DND-41 (cell line): ENCODE results near the gene SPATA1.

Source experiments
- ATAC-seq: fragments of 200-7000 bp; cut with Tn5 transposase; 3 replicates; pipeline ENCODE4 v1.9.1; 2021; ENCODE audit warnings: low read depth; ENCODE audit not compliant: insufficient read depth
- DNase-seq: peaks from one replicate; pipeline ENCODE4 v3.0.0-alpha.2; 2020
- H2AFZ ChIP-seq: 2 replicates; pipeline ENCODE4 v1.6.0; 2012; ENCODE audit warnings: low read depth, low read length
- H3K27ac ChIP-seq: 2 replicates; pipeline ENCODE4 v1.5.1; 2012; ENCODE audit warnings: low read length, inconsistent platforms
- H3K27me3 ChIP-seq: fragments of 200-600 bp; sonication (generic); 2 replicates; pipeline ENCODE4 v1.6.0; 2012; ENCODE audit warnings: low read length, mild to moderate bottlenecking, inconsistent platforms; ENCODE audit not compliant: insufficient read depth, poor library complexity
- H3K36me3 ChIP-seq: 2 replicates; pipeline ENCODE4 v1.5.1; 2012; ENCODE audit warnings: low read length, inconsistent platforms; ENCODE audit not compliant: insufficient read depth
- H3K4me1 ChIP-seq: 2 replicates; pipeline ENCODE4 v1.5.1; 2012; ENCODE audit warnings: mild to moderate bottlenecking, low read length; ENCODE audit not compliant: insufficient read depth
- H3K4me2 ChIP-seq: 2 replicates; pipeline ENCODE4 v1.6.0; 2012; ENCODE audit warnings: mild to moderate bottlenecking, moderate library complexity, low read length, inconsistent platforms; ENCODE audit not compliant: insufficient read depth
- H3K4me3 ChIP-seq, 2 experiments: fragments of 200-600 bp in 1 of 2; shearing (Covaris generic) in 1 of 2; 2 replicates each; pipeline ENCODE4 v1.5.1; 2012 to 2016; ENCODE audit warnings: inconsistent platforms in 2 of 2, low read length in 2 of 2, mild to moderate bottlenecking in 2 of 2, low read depth in 1 of 2, moderate library complexity in 1 of 2
- H3K79me2 ChIP-seq: 2 replicates; pipeline ENCODE4 v1.6.0; 2012; ENCODE audit warnings: low read length, inconsistent platforms; ENCODE audit not compliant: insufficient read depth
- H3K9ac ChIP-seq: 2 replicates; pipeline ENCODE4 v1.6.0; 2012; ENCODE audit warnings: low read depth, mild to moderate bottlenecking, inconsistent platforms, low read length, moderate library complexity
- H3K9me3 ChIP-seq: 2 replicates; pipeline ENCODE4 v1.5.1; 2012; ENCODE audit warnings: low read length, moderate library complexity, mild to moderate bottlenecking, inconsistent platforms; ENCODE audit not compliant: insufficient read depth, severe bottlenecking
- H4K20me1 ChIP-seq: 2 replicates; pipeline ENCODE4 v1.6.0; 2012; ENCODE audit warnings: low read length; ENCODE audit not compliant: insufficient read depth
- EZH2 ChIP-seq: IDR thresholded peaks from 3 replicates; pipeline ENCODE4 v1.6.1; 2012; ENCODE audit warnings: borderline replicate concordance, low read depth, mild to moderate bottlenecking, moderate library complexity, low read length, inconsistent platforms; ENCODE audit not compliant: severe bottlenecking
- TF ChIP-seq, protein P1 (sequence below): IDR thresholded peaks from 2 replicates; pipeline ENCODE4 v1.5.1; 2012; ENCODE audit warnings: borderline replicate concordance, low read length, moderate library complexity, mild to moderate bottlenecking; ENCODE audit not compliant: poor library complexity, severe bottlenecking; ENCODE audit errors: extremely low read depth

Gene SPATA1

DNA sequence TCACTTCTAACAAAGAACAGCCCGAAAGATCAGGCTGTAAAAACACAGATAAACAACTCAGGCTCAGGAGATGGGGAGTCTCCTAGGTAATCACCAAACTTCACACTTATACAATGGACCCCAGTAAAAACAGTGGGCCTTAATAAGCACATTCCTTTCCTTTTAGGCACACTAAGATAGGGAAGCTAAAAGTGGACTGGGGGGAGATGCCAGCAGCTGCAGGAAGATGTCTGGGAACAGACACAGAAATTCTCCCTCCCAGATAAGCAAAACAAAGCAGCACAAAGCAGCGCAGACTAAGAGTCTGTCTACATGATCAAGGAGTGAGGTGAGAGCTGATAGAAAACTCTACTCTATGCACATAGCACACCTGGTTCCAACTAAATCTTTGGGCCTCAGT is 97.0 kb downstream of the SPATA1 start:
- Histone ChIP-seq H3K36me3 (no peaks in the 10 kb centered on the region), H3K79me2 (no peaks in the 10 kb centered on the region), H3K27ac (no peak overlapping the region), H2AFZ (no peak overlapping the region), H3K9me3 (peaks cover 26% of the 10 kb centered on the region), H3K9ac (no peak overlapping the region), H3K27me3 (no peaks in the 10 kb centered on the region), H3K4me2 (no peak overlapping the region), H4K20me1 (no peaks in the 10 kb centered on the region), H3K4me1 (no peaks in the 10 kb centered on the region), H3K4me3 (no peak overlapping the region)
- no peak for ATAC-seq
- TF ChIP-seq, protein P1, sequence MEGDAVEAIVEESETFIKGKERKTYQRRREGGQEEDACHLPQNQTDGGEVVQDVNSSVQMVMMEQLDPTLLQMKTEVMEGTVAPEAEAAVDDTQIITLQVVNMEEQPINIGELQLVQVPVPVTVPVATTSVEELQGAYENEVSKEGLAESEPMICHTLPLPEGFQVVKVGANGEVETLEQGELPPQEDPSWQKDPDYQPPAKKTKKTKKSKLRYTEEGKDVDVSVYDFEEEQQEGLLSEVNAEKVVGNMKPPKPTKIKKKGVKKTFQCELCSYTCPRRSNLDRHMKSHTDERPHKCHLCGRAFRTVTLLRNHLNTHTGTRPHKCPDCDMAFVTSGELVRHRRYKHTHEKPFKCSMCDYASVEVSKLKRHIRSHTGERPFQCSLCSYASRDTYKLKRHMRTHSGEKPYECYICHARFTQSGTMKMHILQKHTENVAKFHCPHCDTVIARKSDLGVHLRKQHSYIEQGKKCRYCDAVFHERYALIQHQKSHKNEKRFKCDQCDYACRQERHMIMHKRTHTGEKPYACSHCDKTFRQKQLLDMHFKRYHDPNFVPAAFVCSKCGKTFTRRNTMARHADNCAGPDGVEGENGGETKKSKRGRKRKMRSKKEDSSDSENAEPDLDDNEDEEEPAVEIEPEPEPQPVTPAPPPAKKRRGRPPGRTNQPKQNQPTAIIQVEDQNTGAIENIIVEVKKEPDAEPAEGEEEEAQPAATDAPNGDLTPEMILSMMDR: no peak
- no peak for TF ChIP-seq EZH2
- DNase-seq: no peak

DNA sequence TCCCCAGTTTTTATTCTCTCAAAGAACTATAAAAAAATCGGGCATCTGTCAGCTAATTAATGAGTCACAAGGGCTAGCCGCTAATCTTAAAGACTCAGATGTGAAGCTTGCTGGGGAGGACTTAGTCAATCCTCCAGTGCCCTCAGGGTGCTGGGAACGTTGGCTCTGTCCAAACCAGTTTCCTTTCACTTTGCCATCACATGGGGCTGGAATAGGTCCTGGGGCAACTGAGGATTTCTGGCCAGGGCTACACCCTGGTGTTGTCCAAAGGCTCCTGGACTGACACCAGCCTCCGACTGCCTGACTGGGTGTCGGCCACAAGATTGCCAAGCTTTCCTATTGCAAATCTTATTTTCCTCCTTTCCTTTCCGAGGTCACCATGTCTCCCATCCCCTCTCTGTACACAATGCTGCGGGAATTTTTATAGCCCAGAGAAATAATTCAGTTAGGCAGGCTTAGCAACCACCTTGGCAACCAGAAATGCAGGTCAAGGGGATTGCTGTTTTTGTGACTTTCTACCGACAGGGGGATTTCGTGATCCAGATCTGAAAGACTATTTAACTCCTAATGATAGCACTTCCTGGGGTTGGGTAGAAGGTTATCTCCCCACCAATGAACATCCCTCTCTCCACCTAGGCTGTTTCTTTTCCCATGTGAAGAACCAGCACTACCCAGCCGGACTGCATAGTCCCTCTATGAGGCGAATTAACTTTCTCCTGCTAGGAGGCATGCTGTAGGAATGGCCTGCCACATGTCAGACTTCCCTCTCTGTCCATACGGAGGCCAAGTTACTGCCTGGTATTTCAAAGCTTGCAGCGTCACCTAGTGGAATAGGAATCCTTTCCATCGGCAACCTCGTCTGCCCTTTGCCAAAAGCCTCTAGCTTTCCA is 98.0 kb downstream of the SPATA1 start:
- Histone ChIP-seq H3K4me2 (no peak overlapping the region), H4K20me1 (no peaks in the 10 kb centered on the region), H3K27ac (no peak overlapping the region), H3K36me3 (no peaks in the 10 kb centered on the region), H3K4me1 (no peaks in the 10 kb centered on the region), H3K4me3 (no peak overlapping the region), H2AFZ (no peak overlapping the region), H3K27me3 (no peaks in the 10 kb centered on the region), H3K9me3 (peaks cover 26% of the 10 kb centered on the region), H3K9ac (no peak overlapping the region), H3K79me2 (no peaks in the 10 kb centered on the region)
- ATAC-seq (no peak), DNase-seq (no peak)
- TF ChIP-seq, protein P1: no peak
- TF ChIP-seq EZH2: no peak

DNA sequence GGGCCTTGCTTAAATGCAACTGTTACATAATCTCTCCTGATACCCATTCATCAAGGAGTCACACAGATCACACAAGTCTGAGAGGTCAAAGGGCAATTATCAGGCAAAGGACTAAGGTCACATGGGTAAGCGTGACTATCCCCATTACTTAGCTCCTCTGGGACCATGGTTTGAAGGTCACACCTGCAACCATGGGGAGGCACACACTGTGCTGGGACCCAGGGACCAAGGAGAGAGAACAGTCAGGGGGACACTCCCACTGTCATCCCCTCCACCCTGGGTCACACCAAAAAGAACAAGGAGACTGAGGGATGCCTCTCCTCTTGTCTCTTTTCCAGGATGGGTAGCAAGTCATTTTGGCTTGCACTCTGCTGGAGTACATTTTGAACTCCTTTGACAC is 99.0 kb downstream of the SPATA1 start:
- no peaks in the 10 kb centered on the region for H3K79me2 ChIP-seq
- ATAC-seq (no peak), DNase-seq (peak; percentile 19)
- peaks cover 26% of the 10 kb centered on the region for H3K9me3 ChIP-seq
- H3K4me1 ChIP-seq: no peaks in the 10 kb centered on the region
- no peak overlapping the region for H3K27ac ChIP-seq
- no peak overlapping the region for H3K4me2 ChIP-seq
- H2AFZ ChIP-seq: no peak overlapping the region
- no peaks in the 10 kb centered on the region for H3K27me3 ChIP-seq
- H3K4me3 ChIP-seq: no peak overlapping the region
- no peaks in the 10 kb centered on the region for H4K20me1 ChIP-seq
- TF ChIP-seq, protein P1: no peak
- TF ChIP-seq EZH2: no peak
- H3K36me3 ChIP-seq: no peaks in the 10 kb centered on the region
- no peak overlapping the region for H3K9ac ChIP-seq
